GM19397 (cell line): Measurements from ENCODE around the gene MDFIC2.
"Not testable (repeated sequence)": the region's sequence is repeated elsewhere in the genome, so short reads cannot be mapped to it uniquely, and the experiment has no call there.

Experiments
- ATAC-seq: cut with Tn5 transposase; IDR thresholded peaks from one replicate; pipeline ENCODE4 v1.9.1; 2021; ENCODE audit warnings: mild to moderate bottlenecking, moderate library complexity; ENCODE audit not compliant: unreplicated experiment

Gene MDFIC2

DNA sequence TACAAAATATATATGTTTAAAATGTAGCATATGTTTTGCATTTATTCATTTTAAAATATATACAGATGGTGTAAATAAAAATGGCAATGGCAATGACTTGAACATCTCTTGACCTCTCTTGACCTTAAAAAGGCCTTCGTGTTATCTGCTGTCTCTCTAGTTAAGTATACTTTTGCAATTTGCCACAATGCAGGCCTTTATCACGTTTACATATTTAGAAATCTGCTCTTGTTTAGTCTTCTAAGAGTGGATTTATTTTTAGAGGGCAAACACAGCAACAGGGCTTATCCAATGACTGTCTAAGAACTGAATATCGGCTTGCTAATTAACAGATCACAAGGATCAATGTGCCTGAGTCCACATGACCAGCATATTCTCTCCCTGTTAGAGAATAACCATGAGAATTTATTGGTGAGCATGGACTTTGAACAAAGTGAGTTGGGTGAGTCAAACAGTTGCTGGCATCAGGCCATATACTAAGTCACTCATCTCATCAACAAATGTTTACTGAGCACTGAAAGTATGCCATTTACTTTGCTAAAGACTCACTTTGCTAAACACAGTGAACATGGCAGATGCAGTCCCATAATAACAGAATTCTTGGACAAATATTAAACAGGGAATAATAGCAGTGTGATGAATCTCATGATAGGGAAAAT, 48.2 kb downstream of the MDFIC2 start:
- ATAC-seq: no peak

DNA sequence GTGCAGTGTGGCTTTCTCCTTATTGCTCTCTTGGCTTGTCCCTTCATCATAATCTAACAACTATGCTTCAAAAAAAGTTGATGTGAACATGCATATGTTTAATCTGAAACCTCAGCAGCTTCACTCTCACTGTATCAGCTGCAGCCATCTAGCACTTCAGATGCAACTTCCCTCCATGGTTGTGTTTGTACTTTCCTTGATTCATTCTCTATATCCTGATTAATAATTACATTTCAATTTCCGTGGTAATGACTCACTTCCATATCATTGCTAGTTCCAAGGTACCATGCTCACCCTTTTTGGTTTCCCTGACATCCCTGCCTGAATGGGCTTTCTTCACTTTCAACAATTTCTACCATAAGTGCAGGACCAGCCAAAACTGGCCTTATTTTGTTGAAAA, 51.2 kb downstream of the MDFIC2 start:
- no peak for ATAC-seq

DNA sequence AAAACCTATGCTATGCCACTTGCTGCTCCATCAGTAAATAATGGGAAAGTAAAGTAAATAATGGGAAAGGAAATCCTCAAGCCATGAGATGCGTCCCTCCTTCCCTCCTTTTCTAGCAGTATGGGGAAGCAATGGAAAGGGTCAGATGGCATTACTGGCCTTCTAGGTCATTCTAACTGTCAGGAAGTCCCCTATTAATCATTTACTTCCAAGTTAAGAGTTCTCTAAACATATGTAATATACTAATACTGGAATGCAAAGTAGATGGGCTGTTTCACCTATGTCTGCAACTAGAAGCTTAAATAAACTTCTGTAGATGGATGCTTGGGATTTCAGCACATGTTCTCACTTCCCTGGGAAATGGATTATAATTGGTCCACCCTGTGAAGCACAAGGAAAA, 55.9 kb downstream of the MDFIC2 start:
- no peak for ATAC-seq

DNA sequence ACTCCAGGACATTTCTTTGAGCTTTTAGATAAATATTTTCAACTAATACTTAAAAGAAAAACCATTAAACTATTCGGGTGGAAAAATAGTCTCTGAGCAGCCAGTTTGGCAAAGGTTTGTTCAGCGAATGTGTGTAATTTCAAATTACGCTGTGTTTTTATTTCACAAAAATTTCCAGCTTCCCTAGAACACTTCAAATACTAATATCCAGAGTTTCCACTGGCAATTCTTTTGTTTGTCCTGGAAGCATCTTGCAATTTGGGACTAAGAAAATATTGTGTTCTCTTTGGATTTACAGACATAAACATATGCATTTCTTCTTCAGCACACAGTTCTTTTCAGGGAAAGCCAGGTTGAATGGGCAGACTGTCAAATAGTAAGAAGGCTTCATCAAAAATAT, 61.9 kb downstream of the MDFIC2 start:
- no peak for ATAC-seq

DNA sequence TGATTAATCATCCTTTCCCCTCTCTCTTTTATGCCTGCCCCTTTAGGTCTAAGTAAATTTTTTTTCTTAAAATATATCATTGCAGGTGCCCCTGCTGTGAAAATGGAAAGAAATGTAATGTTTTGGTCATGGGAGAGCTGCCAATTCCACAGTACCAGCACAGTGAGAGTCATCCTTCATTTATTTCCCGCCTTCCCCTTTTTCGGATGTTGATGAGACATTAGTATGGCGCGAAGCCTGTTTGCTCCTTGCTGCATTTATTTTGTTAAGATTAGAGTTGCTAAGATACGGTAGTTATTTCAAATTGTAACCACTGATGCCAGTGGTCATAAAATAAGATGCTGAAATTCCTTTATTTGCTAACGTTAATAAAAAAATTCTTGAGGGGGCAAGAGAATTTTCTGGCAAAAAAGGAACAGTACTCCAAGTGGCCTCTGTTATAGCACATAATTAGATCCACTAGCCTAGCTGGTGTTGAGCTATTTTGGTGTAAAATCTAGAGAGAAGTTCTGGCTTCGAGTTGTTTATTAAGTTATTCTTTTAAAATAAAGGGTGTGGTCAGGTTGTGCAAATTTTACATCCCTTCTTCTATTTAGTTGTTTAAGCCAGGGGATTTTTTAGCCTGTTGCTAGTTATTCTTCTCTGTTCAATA, 62.8 kb downstream of the MDFIC2 start:
- no peak for ATAC-seq

DNA sequence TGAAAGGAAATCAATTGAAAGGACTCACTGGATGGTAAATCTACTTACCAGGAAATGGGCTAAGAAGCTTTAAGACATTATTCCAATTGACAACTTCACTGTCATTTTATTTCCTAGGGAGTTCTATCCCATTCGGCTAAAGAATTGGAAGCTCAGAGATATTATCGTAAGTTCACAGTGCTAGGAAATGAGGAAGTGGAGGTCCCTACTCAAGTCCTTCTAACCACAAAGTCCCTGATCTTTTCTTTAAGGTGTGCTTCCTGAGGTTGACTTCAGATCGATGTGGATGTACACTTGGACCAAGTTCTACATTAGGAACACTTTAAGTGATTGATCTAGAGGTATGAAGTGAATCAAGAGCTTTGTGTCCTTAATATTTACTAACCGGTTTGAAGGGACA, 63.6 kb downstream of the MDFIC2 start:
- ATAC-seq: no peak

DNA sequence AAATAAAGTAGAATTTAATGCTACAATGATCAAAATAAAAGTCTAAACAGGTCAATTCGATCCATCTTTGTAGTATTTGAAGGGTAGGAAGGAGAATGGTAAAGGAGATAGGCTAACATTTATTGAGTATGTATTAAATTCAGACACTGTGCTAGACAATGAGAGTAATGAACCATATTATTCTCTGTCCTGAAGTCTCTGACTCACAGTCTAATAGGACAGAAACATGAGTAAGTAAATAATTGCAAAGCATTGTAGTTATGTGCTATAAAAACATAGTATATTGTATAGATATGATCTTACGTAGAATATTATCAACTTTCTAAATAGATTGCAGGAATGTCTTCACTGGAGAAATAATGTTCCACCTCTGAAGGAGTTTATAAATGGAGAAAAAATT, 64.5 kb downstream of the MDFIC2 start:
- ATAC-seq: no peak

DNA sequence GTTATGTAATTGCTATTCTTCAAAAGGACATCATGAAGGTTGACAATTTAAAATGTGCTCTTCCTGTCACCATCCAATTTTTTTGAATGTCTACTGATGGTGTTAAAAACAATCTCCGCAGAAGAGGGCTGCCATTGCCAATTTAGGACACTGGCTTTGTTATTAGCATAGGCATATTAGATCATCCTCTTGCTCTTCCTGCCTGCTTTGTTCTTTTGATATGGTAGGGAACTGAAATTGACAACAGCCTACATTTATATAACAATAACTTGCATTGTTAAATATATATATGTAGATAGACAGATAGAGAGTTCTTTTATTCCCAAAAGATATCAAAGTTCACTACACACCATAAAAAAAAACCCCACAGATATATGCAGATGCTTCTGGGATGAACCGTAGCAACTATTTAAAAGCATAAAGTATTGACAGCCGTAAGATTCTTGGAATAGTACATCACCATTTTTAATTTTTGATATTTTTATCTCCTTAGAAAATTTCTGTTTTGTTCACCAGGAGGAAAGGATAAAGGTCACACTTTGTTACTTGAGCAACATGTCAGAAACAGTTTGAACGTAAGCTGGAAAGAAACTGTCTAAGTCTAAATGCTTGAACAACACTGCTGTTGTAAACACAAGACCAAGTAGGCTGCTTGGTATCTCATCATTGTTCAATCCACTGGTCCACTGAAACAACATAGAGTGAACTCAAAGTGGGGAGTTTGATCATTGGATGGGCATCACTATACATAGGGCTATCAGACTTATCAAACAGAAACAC, 66.5 kb downstream of the MDFIC2 start:
- ATAC-seq: no peak

DNA sequence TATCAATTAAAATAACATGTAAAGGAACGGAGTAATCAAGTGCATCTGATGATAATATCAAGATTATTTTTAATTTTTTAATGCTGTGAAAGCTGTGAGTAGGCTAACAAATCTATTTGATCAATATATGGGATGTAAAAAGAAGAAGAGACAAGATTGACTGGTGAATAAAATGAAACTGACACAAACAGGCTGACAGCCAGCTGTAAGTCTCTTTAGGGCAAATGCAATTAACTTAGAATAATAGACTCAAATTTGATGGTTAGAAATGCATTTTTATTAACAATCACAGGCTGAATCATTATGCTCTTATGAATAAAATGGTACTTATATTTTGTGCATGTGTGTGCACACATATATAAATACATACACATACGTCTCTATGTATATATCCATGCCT, 68.0 kb downstream of the MDFIC2 start:
- ATAC-seq: no peak

DNA sequence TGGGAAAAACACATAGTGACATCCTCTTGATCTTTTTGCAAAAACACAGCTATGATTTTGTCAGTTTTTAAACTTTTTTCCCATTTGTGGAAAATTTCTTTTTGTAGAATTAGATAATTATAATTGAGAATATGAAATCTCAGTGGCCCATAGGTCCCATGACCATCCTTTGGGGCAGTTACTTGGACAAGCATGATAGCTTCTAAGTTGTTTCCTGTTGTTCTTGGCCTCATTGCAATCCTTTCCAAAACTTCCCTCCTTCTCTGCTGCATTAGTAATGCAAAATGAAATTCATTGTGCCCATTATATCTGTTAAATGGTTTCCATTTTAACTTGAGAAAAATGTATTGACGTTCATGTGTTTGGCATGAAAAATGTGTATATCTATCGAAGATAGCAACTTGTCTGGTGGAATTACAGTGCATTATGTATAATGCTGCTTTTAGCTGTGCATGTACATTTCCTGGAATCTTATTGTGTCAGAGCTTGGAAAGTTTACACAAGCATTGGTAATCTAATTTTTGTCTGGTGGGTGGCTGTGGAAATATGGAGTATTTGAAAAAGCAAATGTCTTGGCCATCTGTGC, 70.0 kb downstream of the MDFIC2 start:
- ATAC-seq: no peak

DNA sequence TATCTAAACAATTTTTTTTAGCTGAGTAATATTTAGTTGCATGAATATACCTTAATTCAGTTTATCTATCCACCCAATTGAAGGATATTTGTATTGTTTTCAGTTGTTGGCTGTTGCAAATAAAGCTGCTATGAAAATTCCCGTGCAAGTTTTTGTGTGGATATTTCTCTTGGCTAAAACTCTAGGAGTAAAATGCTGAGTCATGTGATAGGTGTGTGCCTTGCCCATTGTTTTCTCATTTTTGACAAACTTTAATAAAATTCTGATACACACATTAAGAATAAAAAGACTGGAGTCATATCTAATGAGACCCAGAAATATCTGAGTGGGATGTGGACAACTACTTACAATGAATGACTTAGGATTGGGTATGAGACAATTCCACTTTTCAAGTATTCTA, 78.6 kb downstream of the MDFIC2 start:
- ATAC-seq: no peak

DNA sequence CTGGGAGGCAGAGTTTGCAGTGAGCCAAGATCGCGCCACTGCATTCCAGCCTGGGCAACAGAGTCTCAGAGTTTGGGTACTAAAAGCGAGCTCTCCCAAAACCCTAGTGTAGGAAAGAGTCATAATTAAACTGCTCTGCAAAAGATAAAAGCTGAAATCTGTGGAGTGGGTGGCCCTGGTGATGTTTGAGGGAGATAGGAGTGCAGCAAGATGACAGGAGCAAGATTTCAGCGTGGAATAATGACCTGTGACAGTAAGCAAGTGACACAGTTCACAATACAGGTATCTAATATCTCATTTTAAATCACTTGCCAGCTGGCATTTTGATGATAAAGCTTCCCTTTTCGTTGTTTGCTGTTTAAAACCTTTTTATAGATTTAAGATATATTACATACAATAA, 79.3 kb downstream of the MDFIC2 start:
- no peak for ATAC-seq

DNA sequence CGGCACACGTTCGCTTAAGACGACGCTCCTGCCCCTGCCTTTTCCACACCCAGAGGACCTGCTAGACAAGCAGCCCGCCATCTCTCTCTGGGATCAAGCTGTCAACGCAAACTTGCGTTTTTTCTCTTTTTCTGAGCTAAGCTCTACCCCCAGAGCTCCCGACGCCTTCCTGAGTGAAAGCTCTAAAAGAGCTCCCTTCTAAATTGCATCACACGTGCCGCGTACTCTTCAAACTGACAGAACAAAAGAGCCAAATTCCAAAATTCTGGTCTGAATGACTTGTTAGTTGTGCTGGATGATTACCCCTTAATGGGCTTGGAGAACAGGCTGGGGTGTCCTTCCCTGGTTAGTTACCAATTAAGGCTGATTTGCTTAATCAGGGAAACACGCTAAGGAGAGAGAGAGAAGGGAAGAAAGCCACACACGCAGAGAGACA, 81.2 kb downstream of the MDFIC2 start:
- ATAC-seq: no peak

DNA sequence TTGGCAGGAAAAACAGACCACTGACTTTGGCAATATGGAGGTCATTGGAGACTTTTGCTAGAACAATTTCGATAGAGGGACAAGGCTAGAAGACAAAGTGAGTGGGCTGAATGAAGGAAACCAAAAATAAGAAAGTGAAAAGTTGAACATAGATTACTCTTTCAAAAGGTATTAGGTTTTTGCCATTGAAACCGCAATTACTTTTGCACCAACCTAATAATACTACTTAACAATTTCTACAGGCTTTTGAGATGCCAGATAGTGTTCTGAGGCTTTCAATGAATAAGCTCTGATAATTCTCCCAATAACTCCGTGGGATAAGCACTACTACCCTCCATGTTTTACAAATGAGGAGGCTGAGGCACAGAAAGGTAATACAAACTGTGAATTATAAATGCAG, 85.0 kb downstream of the MDFIC2 start:
- ATAC-seq: no peak

DNA sequence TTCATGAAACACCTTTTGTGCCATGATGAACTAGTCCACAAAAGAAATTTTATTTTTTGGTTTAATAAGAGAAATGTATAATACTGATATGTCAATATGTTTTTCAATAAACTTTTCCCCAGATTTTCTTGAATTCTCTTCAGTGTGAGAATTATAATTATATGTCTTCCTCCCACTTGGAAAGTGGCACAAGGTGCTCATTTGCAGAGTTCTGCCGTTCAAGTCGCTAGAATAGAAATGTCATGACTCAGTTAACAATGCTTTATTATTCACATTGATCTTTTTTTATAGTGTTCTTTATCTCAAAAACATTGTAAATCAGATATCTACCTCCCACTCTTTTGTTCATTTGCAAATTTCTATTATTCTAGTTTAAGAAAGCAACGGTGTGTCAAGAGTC, 87.3 kb downstream of the MDFIC2 start:
- no peak for ATAC-seq

DNA sequence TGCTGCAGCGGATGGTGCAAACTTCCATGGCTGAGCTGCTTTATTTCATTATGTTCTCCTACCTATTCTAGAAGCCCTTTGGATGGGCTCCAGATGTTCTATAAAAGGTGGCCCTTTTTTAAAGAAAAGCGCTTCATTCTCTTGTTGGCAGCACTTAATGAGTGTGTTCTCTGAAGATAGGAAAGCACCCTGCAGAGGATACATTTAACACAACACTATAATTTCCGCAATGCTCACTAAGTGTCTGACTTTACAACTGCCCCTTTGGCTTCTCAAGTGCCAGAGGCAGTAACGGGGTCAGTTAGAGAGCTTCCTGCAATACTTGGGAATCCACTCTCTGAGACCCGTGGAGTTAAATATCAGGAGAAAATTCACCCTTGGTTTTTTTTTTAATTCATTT, 88.1 kb downstream of the MDFIC2 start:
- ATAC-seq: no peak

DNA sequence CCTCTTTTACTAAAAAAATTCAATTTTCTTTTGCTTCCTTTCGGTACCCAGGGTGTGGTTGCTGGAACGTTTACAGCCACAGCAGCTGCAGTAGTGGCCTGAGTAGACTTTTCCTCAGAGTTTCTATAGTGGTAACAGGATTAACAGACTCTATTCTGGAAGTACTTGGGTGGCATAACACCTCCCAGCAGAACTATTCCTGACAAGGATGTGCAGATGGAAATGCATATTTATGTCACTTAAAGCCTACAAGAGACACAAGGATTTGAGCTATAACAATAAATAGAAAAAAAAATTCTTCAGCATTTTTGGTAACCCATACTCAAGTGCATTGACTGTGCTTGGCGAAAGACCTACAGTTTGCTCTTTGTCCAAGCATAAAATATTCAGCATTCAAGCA, 94.0 kb downstream of the MDFIC2 start:
- no peak for ATAC-seq

DNA sequence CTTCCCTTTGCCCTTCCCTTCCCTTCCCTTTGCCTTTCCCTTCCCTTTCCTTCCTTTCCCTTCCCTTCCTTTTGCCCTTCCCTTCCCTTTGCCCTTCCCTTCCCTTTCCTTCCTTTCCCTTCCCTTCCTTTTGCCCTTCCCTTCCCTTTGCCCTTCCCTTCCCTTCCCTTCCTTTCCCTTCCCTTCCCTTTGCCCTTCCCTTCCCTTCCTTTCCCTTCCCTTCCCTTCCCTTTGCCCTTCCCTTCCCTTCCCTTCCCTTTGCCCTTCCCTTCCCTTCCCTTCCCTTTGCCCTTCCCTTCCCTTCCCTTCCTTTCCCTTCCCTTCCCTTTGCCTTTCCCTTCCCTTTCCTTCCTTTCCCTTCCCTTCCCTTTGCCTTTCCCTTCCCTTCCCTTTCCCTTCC, 101.2 kb downstream of the MDFIC2 start:
- not testable (repeated sequence) for ATAC-seq

DNA sequence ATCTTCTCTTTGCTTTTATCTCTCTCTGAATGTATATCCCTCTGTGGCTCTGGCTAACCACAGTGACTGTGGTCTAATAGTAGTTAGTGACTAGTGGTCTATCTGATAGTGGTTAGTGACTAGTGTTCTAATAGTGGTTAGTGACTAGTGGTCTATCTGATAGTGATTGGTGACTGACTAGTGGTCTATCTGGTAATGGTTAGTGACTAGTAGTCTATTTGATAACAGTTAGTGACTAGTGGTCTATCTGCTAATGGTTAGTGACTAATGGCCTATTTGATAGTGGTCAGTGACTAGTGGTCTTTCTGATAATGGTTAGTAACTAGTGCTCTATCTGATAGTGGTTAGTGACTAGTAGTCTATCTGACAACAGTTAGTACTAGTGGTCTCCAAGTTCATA, 110.5 kb downstream of the MDFIC2 start:
- no peak for ATAC-seq

DNA sequence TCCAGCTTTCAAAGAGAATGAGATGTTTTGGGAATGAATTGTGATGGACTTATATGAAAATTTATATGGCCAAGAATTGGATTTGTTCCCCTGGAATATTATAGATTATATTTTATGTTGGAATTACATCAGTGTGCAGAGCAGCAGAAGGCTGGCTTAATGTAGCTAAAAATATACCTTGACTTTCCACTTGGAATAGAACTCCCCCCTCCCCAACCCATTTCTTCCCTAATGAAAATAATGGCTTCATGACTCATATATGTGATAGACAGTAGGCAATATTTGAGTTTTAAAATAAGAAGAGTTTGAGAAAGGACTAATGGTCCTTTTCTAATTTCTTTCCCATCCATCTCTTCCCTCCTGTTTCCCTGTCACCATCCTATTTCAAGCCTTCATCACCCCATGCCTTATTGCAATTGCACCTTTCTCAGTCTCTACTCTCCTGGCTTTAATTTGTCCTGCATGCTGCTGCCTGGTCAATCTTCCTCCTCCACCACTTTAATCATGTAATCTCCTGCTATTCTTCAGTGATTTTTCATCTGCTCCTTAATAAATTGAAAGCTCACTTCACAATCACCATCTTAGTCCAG, 122.5 kb downstream of the MDFIC2 start:
- no peak for ATAC-seq

DNA sequence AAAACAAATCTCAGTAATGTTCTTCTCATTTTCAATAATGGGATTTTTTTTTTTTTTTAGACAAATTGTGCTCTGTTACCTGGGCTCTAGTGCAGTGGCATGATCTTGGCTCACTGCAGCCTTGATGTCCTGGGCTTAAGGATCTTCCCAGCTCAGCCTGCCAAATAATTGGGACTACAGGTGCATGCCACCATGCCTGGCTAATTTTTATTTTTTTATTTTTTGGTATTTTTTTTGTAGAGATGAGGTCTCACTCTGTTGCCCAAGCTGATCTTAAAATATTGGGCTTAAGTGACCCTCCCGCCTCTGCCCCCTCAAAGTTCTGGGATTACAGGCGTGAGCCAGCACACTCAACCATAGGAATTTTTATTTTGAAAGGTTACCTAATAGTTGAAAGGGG, 126.2 kb downstream of the MDFIC2 start:
- ATAC-seq: no peak
